Measurements from ENCODE around the gene AGT.
"Not testable (repeated sequence)": the region's sequence is repeated elsewhere in the genome, so short reads cannot be mapped to it uniquely, and the experiment has no call there.

The AGT gene

DNA sequence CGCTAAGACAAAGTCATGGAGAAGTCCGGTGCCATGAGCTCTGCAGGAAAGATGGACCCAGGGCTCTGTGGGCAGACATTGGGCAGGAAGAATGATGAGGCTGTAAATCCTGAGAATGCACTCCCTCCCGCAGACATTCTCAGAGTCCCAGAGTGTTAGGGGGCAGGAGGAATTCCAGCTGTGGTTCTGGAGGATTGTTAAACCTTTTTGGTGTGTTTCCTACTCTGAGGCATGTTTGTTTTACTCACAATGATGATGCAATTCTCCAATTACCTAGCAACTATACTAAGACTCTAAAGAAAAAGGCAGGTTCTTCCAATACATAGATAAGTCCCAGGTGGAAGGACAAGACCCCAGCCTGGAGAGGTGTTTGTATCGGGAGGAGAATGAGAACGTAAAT lies 30.5 kb upstream of the AGT start:
- no peak for DNase-seq (ENCODE audit: low read depth, low spot score)

DNA sequence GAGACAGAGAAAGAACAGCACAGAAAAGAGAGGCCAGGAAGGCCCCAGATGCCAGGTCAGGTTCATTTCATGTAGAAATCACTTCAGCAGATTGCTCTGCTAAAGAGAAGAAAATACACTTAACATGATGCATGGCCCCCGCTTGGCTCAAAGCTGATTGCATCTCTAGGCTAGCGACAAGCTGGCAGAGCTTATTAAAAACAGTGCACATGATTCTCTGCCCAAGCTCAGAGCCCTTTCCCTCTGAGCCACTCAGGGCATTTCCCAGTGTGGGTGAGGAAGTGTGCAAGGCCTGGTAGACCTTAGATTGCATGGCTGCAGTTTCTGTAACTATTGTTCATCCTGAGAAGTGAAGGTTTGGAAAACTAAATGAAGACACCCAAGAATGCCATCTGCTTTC lies 30.0 kb upstream of the AGT start:
- DNase-seq (ENCODE audit: low read depth, low spot score): no peak

DNA sequence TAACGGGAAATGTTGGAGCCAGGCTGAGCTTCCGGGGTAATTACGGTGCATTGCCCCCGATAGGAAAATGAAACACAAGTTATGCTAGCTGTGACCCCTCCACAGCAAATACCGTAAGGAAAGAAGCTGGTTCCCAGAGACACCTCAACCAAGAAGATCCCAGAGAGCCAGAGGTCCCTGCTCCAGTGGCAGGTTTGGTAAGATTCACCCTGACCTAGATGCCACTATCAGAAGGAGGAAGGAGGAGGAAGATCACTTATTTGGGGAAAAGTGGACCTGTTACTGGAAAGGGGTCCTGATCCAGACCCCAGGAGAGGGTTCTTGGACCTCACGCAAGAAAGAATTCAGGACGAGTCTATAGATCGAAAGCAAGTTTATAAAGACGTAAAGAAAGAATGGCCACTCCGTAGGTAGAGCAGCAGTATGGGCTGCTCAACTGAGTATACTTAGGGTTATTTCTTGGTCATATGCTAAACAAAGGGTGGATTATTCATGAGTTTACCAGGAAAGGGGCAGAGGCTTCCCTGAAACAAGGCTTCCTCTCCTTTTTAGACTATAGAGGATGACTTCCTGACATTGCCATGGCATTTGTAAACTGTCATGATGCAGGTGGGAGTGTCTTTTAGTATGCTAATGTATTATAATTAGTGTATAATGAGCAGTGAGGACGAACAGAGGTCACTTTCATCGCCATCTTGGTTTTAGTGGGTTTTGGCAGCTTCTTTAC lies 25.8 kb upstream of the AGT start:
- no peak for DNase-seq (ENCODE audit: low read depth, low spot score)

DNA sequence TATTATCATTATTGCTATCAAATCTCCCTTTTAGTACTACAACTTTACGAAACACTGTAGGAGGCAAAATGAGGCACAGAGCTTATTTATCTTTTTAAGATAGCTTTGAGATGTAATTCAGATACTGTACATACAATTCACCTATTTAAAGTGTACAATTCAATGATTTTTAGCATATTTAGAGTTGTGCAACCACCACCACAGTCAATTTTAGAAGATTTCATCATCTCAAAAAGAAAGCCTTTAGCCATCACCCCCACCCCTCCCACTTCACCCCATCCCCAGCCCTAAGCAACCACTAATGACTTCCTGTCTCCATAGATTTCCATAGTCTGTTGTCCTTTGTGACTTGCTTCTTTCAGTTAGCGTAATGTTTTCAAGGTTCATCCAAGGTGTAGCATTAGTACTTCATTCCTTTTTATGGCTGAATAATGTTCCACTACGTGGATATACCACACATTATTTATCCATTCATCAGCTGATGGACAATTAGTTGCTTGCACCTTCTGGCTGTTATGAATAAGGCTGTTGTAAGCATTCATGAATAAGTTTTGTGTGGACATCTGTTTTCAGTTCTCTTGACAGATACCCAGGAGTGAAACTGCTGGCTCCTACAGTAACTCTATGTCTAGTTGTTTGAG lies 23.8 kb upstream of the AGT start:
- DNase-seq (ENCODE audit: low read depth, low spot score): no peak

DNA sequence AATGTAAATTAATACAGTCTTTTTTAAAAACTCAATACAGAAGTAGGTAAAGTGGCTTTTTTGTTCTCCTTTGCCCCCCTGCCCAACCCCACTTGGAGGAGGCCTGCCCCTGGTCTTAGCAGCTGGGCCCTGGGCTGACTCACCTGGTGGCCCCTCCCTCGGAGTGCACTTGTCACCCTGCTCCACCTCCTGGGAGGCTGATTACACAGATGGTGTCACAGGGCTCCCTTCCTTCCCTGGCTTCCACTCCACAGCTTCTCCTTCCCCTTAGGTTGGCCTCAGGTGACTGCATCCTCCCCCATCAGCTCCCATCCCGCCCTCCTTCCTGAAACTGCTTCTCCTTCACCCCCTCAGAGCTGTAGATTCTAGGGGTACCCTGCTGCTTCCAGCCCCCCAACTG lies 21.5 kb upstream of the AGT start:
- no peak for DNase-seq (ENCODE audit: low read depth, low spot score)

DNA sequence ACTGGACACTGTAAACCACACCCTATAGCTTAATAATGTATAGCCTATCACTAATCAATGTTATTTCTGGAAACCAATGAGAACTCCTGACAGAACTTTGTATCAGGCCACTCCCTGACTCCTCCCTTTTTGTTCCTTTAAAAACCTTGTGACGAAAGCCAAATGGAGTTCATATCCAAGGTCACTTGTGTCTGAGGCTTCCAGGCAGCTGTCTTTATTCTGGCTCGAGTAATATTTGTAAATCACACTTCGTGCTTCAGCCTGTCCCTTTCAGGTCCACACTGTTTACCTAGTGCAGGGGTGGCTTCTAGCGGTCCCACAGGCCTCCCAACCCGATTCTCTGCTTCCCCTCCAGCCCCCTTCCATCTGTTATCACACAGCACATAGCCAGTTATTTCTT lies 17.1 kb upstream of the AGT start:
- no peak for DNase-seq (ENCODE audit: low read depth, low spot score)

DNA sequence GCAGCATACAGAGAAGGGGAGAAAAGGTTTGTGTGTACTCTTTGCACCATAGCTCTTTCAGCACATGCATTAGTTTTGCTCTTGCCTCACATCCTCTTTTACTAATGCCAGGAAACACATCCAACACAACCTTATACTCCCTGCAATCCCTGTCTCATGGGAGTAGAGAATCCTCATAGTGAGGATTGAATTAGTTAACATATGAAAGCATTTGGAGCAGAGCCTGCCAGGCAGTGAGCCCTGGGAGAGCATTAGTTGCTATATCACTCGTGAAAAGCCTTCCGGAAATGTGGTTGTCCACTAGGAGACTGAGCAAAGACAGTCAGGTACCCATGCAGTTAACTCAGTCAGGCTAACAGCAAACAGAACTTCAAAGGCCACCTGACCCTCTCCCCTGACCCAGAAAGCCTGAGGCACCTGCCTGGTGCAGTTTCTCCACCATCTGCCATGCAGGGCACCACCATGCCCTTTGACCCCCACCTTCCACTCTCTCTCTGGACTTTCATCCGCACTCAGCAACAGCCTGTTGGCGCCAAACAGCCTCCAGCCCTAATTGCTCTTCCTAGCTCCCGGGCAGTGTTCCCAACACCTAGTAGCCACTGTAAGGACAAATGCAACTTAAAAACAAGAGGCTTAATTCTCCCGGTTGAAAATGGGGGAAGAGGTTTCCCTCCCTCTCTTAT lies 14.9 kb upstream of the AGT start:
- no peak for DNase-seq (ENCODE audit: low read depth, low spot score)

DNA sequence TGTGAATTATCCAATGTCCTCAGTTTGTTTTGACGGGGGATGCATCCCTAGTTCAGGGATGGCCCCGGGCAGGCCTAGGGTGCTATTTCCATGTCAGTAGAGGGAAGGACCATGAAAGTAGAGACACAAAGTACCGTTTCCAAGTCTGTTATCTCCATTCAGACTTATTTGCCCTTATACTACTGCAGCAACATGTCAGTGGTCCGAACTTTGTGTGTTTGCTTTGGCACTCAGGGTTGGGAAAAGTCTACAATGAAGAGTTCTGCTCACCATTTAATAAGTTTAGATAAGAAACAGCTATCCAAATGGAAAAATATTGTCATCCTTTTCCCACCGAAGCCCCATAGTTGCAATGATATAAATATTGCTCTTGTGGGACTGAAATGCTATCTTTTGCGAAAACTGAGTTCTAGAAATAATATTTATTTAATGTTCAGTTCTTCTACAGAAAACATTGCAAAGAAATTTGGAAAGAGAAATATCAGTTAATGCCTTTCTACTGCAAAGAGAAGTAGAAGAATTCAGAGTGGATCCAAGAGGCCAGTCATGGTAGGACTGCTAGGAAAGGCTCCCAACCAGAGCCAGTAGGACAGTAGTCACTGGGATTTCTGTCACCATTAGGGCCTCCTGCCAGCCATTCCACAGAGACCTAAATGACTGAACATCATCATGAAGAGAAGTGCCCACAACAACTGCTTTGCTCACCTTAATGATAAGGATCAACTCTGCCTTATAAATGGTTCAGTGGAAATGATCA lies 11.5 kb upstream of the AGT start:
- no peak for DNase-seq (ENCODE audit: low read depth, low spot score)

DNA sequence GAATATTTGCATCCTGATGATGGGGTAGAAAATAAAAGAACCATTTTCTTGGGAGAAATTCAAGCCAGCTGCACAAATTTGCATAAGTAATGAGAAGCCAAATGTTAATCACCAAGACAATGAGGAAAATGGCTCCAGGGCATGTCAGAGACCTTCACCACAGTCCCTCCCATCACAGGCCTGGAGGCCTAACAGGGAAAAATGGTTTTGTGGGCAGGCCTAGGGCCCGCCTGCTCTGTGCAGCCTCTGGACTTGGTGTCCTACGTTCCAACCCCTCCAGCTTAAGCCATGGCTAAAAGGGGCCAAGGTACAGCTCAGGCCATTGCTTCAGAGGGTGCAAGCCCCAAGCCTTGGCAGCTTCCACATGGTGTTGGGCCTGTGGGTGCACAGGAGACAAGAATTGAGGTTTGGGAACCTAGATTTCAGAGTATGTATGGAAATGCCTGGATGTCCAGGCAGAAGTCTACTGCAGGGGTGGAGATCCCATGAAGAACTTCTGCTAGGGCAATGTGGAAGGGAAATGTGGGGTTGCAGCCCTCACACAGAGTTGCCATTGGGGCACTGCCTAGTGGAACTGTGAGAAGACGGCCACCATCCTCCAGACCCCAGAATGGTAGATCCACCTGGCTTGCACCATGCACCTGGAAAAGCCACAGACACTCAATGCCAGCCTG lies 8.1 kb upstream of the AGT start:
- DNase-seq (ENCODE audit: low read depth, low spot score): not testable (repeated sequence)

DNA sequence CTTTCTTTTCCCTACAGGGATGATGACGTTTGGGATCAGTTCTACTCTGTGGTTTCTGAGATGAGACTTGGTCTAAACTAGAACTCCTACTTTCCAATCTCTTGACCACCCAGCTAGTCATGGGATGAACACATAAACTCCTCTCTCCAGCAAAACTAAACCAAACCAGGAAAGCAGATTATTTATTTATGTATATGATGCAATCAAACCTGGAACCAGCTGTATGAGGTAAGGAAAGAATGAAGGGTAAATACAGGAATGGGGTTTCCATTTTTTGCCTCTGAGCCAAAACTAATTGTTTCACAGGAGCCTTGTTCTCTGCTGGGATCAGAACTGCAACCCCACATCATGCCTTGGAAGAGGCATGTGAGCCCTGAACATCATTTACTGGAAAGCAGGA lies 3.3 kb upstream of the AGT start:
- DNase-seq (ENCODE audit: low read depth, low spot score): no peak

DNA sequence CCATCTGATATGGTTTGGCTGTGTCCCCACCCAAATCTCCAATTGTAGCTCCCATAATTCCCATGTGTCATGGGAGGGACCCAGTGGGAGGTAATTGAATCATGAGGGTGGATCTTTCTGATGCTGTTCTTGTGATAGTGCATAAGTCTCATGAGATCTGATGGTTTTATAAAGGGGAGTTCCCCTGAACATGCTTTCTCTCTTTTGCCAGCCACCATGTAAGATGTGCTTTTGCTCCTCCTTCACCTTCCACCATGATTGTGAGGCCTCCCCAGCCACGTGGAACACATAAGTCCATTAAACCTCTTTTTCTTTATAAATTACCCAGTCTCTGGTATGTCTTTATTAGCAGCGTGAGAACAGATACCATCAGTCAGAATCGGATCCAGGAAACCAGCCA lies 2.5 kb upstream of the AGT start:
- not testable (repeated sequence) for DNase-seq (ENCODE audit: low read depth, low spot score)

DNA sequence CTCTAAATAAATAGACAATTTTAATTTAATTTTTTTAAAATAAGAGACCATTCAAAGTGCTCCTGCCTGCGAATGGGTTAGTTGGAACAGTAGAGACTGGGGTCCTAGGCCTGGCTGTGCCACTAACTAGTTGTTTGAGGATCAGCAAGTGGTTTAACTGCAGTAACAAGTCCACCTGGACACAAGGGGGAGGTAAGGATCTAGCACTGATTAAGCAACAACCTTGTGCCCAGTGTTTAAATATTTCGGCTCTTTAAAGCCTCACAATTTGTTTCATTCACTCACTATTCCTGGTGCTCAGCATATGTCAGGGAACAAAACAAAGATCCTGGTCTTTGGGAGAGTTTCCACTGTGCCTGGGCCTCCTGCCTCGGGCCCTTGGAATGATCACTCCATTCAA lies 1.6 kb upstream of the AGT start:
- no peak for DNase-seq (ENCODE audit: low read depth, low spot score)

DNA sequence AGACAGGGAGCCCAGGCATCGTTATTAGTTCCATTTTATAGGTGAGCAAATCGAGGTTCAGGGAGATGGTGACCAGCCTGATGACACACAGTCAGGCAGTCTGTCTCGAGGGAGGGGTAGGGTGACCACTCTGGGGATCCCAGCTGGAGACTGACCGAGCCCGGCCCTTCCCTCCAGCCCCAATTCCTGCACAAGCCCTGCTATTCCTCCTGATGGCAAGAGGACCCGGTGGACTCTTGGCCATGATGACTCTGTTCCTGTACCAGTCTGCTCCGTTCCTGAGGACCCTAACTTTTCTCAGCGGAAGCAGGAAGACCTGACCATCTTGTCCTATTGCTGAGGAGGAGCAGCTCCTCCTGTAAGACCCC lies 391 bp downstream of the AGT start:
- DNase-seq (ENCODE audit: low read depth, low spot score): no peak

DNA sequence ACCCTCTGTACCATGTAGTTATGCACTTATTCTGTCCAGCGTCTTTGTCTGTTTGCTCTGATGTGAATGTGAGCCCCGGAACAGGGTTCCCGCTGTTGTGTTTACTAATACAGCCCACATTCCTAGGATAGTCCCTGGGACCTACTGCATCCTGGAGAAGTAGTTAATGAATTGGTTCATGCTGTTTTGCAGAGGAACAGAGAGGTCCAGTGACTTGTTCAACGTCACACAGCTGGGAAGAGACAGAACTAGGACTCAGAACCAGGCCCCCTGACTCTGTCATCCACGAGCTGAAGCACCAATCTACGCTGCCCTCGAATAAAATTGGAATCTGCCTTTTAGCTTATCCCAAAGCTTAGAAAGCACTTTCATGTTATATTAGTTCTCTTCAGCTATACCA lies 784 bp downstream of the AGT start:
- no peak for DNase-seq (ENCODE audit: low read depth, low spot score)

DNA sequence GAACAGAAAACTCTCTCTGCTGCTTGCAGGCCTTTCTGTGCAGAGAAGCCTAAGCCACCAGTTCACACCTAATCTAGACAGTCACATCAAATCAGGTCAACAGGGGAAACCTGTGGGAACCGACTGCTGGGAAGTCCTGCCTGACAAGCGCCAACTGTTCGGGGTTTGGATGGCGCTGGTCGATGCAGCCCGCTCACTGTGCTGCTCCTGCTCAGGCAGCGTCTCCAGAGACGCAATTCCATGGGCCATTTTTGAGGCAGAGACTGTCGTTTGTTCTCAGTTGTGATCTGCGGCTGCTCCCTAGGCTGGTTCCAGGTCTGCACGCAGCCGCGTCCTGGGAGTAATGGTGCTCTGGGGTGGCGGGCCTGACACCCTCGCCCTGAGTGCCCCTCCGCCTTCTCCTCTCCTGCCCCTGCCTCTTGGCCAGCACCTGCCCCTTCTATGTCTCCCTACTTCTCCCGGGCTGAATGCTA lies 1.4 kb downstream of the AGT start:
- DNase-seq (ENCODE audit: low read depth, low spot score): no peak

DNA sequence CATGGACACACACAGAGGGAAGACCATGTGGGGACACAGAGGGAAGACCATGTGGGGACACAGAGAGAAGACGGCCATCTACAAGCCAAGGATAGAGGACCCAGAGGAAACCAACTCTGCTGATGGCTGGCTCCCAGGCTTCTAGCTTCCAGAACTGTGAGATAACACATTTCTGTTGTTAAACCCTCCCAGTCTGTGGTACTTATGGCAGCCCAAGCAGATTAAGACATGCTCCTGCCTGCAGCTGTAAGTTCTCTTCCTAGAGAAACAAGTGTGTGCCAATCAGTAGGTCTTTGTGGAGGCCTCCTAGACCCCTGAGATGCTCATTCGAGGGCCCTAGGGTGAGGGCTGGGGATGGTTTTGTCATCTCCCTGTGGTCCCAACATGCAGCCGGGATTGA lies 2.7 kb downstream of the AGT start:
- no peak for DNase-seq (ENCODE audit: low read depth, low spot score)

DNA sequence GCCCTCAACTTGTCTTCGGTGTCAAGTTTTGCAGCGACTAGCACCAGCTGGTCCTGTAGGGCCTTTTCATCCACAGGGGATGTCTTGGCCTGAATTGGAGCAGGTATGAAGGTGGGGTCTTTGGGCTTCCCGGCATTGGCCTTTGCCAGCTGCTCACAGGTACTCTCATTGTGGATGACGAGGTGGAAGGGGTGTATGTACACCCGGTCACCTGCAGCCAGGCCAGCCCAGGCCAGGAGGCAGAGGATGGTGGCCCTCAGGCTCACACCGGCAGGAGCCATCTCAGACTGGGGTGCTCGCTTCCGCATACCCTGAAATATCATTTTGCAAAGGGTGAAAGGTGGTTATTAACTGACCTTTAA lies 3.4 kb downstream of the AGT start:
- no peak for DNase-seq (ENCODE audit: low read depth, low spot score)

DNA sequence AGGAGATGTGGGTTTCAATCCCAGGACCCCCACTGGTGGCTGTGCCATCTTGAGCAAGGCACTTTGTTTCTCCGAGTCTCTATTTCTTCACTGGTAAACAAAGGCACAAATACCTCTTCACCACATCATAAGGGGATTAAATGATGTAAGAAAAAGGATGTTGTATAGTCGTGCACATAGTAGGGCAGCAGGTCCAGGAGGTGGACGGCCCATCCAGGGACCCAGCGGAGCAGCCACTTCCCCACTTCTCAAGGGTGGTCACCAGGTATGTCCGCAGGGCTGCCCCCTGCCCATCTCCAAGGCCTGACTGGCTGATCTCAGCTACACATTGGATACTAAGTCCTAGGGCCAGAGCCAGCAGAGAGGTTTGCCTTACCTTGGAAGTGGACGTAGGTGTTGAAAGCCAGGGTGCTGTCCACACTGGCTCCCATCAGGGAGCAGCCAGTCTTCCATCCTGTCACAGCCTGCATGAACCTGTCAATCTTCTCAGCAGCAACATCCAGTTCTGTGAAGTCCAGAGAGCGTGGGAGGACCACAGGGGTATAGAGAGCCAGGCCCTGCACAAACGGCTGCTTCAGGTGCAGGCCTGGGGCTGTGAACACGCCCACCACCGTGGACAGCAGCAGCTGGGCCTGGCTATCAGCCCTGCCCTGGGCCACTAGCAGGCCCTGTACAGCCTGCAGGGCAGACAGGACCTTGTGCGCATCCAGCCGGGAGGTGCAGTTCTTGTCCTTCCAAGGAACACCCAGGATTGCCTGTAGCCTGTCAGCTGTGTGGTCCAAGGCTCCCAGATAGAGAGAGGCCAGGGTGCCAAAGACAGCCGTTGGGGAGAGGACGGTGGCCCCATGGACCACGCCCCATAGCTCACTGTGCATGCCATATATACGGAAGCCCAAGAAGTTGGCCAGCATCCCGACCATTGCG lies 4.0 kb downstream of the AGT start:
- no peak for DNase-seq (ENCODE audit: low read depth, low spot score)

DNA sequence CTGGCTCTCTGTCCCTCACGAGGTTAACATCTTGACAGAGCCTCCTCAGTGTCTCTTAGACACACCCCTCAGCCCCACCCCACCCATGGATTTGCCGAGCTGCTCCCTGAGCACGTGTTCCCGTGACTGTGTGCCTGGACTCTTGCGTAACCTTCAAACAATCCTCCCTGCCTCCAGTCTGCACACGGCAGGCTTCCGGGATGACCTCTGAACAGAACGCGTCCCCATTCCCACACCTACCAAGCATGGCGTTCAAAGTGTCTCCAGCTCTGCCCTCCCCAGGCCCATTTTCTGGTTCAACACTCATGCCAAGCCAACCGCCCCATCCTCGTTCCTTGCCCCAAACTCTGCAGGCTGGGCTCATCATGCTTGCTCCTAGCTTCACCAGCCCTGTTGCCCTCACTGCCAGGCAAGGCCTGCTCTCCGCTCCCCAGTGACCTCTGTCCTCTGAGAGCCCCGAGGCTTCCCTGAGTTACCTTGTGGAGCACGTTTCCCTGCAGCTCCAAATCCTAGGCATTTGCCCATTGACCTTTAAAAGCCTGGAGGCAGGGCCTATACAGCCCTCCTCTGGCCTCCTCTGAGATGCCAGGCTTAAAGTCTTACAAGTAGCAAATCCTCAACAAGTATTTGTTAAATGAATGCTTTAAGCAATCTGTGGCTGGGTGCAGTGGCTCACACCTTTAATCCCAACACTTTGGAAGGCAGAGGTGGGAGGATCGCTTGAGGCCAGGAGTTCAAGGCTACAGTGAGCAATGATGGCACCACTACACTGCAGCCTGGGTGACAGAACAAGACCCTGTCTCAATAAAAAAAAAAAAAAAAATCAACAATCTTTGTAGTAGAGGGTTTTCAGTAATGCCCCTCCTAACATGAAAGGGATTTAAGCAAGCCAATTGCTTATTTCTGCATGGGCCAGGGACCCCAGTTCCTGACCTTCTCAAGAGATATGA lies 5.0 kb downstream of the AGT start:
- DNase-seq (ENCODE audit: low read depth, low spot score): no peak

All from activated CD4-positive, CD25-positive, alpha-beta regulatory T cell treated with anti-CD3 and anti-CD28 coated beads, Interleukin-2, amount 50 U/mL, for 16 hours (primary cell).